SH-SY5Y (cell line): ENCODE results near the gene CPA2.

Experiments
- GATA2 ChIP-seq: IDR thresholded peaks from 2 replicates; pipeline ENCODE4 v1.6.1; 2011; ENCODE audit warnings: mild to moderate bottlenecking, low read depth, low read length
- GATA3 ChIP-seq: IDR thresholded peaks from 2 replicates; pipeline ENCODE4 v1.6.1; 2011; ENCODE audit warnings: low read depth, mild to moderate bottlenecking, low read length, moderate library complexity

CPA2 gene

DNA sequence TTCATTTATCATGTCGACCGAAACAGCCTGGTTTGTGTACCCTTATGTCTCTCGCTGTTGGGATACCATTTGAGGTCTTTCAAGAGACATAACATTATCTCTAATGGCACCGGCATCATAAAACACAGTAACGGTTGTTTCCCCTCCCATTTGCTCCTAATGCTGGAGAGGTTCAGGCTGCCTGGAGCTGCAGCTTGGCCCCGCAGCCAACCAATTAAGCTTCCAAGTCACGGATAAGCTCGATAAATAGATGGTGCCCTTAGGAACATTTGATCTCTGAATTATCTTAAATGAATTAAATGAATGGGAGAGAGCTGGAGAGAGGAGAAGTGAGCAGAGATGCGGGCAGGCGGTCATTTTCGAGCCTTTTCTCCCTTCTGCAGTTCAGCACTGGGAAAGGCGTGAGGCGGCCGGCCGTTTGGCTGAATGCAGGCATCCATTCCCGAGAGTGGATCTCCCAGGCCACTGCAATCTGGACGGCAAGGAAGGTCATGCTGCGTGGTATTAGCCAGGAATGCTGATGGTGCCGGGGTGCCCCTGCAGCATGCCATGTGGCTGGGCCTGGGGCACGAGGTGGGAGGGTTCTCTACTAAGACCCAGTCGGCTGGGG is 38.9 kb downstream of the CPA2 start:
- no peak for TF ChIP-seq GATA3
- no peak for TF ChIP-seq GATA2

DNA sequence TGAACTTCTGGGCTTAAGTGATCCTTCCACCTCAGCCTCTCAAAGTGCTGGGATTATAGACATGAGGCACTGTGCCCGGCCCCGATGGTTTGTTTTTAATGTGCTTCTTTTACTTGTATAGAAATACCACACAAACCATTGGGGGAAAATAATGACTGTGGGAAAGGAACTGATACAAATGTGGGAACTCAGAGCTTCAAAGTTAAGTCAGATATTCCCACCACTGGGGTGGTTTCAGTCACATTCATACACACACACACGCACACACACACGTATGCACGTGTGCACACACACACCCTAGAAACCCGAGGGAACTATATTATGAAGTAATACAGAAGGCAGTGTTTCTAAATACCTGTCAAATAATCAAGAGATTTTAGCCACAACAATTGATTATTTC is 43.3 kb downstream of the CPA2 start:
- TF ChIP-seq GATA2: no peak
- no peak for TF ChIP-seq GATA3

DNA sequence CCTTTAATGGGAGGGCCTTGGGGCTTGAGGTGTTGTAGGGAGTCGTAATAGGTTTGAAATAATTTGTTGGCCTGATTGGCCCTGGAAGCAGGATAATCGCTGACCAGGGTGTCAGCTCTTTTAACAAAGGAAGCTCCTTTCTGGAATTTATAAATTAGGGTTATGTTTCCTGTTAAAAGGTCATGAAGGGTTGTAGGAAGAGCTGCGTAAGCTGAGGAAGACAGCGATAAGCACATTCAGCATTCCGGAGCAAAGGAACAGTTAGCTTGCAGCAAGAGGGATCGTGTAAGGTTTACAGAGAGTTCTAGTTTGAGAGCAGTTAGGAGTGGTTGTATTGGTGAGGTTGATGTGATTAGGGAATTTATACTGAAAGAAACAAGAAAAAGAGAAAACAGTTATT is 47.6 kb downstream of the CPA2 start:
- no peak for TF ChIP-seq GATA3
- no peak for TF ChIP-seq GATA2

DNA sequence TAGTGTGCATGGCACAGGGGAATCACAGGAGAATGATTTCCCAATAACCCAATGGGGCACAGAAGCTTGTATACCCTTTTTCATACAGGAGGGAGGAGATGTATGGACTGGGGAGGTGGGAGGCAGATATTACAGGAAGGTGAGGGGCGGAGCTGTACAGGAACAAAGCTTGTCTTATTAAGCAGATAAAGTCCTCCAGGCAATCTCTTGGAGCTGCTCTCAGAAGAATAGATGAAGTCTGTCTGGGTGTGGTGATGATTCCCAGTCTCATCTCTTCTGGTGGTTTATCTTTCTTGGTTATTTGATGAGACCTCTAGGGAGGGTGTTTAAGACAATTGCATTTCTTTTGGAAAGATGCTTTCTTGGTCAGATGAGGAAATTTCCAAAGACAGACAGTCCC is 52.9 kb downstream of the CPA2 start:
- TF ChIP-seq GATA3 (no peak), GATA2 (no peak)

DNA sequence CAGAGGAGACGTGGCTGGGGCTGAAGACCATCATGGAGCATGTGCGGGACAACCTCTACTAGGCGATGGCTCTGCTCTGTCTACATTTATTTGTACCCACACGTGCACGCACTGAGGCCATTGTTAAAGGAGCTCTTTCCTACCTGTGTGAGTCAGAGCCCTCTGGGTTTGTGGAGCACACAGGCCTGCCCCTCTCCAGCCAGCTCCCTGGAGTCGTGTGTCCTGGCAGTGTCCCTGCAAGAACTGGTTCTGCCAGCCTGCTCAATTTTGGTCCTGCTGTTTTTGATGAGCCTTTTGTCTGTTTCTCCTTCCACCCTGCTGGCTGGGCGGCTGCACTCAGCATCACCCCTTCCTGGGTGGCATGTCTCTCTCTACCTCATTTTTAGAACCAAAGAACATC is 56.0 kb downstream of the CPA2 start:
- TF ChIP-seq GATA3 (no peak), GATA2 (no peak)

DNA sequence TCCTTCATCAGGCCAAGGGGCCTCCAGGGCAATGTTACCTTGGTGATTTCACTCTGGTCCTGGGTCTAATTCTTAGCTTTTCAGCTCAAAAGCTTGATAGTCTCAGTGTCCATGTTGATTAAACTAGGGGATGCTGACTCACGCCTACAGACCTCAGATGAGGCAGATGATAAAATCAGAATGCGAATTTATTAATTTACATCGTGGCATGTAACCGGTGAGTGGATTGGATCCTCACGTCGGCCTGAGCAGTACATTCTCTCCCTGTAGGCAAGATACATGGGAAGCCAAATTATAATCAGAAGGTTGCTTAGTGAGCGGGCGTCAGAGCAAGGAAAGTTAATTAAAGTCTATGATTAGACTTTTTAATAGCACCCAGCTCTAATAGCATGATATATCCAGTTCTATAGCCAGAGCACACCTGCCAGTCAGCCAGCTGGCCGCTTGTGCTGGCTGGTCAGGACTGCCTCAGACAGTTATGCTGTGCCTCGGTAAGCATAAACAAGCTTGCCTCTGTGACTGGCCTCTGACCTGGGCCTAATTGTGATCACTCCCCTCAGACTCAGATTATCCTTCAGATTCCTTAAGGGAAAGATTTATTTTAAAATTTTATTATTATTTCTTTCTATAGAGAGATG is 57.8 kb downstream of the CPA2 start:
- TF ChIP-seq GATA3 (0 out of 2 replicates have a peak, but pooled peaks have one; percentile 31), GATA2 (peak; percentile 72)

DNA sequence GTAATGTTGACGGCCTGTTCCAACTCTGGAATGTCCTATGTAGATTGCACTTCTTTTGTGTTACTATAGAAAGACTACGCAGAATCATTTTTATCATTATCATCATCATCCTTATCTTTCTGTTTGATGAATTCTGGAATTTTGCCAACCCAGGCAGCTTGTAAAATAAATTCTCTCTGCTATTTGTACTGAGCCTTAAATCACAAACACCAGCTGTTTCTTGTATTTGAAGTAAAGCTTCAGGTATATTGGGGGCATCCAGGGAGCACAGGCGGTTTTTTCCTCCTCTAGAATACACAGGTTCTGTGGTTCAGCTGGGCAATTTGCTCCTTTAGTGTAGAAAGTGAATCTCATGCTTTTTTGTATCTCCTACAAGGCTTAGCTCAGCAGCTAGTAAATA is 63.0 kb downstream of the CPA2 start:
- TF ChIP-seq GATA3 (no peak), GATA2 (peak; percentile 46)

DNA sequence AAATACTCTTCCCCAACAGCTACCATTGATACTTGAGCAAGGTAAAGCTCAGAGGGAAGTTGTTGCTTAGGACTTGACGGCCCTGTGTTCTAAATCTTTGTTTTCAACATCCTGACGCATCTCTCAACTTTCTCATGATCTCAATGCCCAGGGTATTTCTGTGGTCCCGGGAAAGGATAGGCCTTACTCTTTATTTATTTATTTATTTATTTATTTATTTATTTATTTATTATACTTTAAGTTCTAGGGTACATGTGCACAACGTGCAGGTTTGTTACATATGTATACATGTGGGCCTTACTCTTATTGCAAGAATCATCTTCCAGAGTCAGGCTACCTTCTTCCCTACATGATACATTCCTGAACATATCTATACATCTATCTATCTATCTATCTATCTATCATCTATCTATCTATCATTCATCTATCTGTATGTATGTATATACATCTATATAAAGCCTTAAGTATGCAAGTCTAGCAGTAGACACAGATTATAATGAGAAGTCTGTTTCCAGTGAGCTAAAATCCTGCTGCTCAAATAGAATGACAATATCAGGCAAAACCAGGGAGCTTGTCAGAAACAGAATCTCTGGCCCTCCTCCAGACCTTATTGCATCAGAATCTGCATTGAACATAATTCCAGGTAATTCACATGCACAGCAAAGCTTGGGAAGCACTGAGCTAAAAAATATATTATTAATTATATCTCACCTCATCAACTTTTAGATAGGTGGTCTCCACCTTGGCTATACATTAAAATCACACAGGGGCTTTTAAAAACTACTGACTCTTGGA is 65.8 kb downstream of the CPA2 start:
- peak; percentile 76 for TF ChIP-seq GATA2
- TF ChIP-seq GATA3: no peak

DNA sequence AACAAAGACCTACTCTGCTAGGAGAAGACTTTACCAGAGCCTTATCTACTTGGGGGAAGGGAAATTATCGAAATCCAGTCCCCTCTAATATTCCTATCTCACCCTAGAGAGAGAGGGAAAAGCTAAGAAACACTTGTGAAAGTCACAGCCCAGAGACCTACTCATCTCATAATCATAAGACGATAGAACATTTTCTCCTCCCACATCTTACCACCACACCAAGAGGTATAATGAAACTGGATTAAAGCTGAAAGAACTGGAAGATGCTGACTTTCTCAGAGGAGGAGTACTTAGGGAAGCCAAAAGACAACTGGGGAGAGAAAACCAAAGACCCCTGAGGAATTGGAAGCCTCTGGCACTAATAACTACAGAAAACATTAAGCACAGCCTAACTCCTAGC is 67.2 kb downstream of the CPA2 start:
- TF ChIP-seq GATA3 (no peak), GATA2 (no peak)

DNA sequence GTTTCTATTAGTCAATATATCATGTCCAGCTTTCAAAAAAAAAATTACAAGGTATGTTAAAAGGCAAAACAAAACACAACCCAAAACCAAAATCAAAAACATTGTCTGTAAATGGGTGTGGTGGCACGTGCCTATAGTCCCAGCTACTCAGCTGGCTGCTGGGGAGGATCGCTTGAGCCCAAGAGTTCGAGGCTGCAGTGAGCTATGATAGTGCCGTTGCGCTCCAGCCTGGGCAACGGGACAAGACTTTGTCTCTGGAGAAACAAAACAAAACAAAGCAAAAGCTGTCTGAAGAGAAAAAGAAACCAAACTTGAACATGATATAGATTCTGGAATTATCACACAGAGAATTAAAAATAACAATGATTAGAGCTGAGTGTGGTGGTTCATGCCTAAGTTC is 67.6 kb downstream of the CPA2 start:
- TF ChIP-seq GATA2: no peak
- TF ChIP-seq GATA3: no peak

DNA sequence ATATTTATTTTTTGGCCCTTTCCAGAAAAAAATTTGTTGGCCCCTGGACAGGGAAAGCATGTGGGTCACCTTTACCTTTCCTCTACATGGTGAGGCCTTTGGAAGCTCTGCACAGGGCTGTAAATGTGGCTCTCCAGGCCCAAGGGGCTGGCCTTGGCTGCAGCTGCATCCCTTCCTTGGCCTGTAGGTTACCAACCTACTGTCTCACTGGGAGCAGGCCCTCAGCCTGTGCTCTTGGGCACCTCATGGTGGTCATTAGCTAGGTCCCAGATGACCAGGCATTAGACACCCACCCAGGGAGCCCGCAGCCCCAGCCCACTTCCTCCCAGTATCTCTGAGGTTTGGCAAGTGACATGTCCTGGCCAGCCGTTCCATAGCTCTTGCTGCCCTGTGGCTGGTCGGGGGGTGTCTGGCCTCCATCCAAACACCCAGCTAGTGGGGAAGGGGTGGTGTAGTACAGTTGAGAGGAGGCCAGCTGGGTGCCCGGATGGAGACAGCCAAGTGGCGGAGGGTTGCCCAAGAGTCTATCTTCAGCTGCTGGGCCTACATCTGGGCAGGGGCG is 70.8 kb downstream of the CPA2 start:
- TF ChIP-seq GATA3: no peak
- no peak for TF ChIP-seq GATA2

DNA sequence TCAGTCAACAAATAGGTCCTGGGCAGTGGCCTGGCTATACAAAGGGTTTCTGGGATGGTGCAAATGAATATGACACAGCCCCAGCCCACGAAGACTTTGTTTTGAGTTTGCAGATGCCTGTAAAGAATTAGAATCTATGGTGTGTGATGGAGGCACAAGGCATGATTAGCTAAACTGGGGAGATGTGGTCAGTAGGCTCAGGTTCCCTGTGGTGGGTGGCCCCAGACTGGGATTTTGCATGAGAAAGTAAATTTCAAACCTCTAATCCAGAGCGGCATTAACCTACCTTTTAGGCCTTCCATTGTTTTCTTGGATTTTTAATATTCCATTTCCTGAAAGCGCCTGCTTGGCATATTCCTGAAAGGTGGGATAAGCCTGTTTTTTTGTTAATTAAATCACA is 71.6 kb downstream of the CPA2 start:
- TF ChIP-seq GATA3 (no peak), GATA2 (no peak)
